ENCODE measurements around the gene TMEM92. TPM values are rescaled to one million over a fixed set of nuclear protein-coding genes. Genes with fewer than 3 reads are reported as not detected.
A peak's percentile ranks its signal among the peaks of the same experiment; 100 is the strongest.

The TMEM92 gene
- polyA plus RNA-seq, 1 donor from 2014 or later, result not detected

DNA sequence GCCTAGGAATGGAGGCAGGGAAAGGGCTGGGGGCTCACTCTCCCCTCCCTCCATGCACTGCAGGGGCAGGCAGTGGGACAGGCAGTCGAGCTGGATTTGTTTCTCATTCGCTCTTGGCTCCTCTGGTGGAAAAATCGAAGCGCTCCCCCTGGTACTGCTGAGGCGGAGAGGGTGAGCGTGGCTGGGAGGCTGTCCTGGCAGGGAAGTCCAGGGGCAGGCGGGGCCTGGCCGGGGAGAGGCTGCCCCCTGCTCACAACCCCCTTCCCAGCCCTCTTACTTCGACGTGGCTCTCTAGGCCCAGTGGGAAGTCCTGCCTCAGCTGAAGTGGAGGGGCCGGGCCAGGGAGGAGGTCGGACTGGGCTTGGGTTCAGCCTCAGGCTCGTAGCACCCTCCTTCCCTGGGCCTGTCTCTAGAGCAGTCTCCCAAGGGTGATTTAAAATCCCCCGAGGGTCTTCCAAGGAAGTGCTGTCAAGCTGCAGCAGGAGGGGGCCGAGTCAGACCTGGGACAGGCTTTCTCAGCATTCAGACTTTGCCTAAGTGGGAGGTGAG is 16.5 kb upstream of the TMEM92 start:
- H3K27ac Mint-ChIP-seq, result no peak overlapping the region
- H3K4me1 Mint-ChIP-seq, result no peaks in the 10 kb centered on the region
- H3K27me3 Mint-ChIP-seq, result peaks cover 5% of the 10 kb centered on the region

DNA sequence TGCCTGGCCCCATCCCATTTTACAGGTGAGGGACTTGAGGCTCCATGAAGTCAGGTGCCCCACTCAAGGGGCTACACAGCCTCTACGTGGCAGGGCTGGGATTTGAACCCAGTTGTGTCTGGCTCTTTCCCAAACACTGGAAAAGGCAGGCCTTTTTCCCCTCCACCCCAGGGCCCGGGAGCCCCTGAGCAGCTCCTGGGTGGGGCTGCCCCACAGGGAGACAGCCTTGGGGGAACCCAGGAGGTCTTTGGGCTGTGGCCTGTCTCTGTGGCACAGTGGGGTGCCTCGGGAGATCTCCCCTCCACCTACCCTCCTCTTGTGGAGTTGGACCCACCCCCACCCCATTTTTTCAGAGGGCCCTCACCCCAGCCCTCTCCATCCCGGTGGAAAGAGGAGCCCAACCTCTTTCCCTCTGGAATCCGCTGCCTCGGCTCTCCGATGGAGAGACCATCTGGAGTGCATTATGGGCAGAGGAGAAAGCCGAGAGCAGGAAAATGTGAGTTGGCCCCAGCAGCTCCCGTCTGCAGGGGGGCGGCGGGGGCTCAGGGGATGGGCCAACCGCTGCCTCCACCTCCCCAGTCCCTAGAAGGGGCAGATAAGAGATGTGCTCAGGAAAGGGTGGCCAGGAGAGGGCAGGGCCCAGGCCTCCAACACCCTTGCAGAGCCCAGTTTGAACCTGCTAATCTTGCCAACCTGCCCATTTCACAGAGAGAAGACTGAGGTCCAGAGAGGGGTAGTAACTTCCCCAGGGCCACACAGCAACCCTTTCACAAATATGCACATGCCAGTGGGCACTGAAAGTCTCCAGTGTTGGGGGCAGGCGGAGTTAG is 15.4 kb upstream of the TMEM92 start:
- Mint-ChIP-seq H3K27me3 (peaks cover 5% of the 10 kb centered on the region), H3K27ac (no peak overlapping the region), H3K9me3 (peaks cover 0 to 4% (median 0%) of the 10 kb centered on the region in 3 donors), H3K36me3 (no peaks in the 10 kb centered on the region), H3K4me3 (no peak overlapping the region), H3K4me1 (no peaks in the 10 kb centered on the region)

More for the DNA sequence above, 16.5 kb upstream of the TMEM92 start:
- Mint-ChIP-seq H3K9me3 (peaks cover 0 to 4% (median 0%) of the 10 kb centered on the region in 3 donors), H3K4me3 (no peak overlapping the region), H3K36me3 (no peaks in the 10 kb centered on the region)

DNA sequence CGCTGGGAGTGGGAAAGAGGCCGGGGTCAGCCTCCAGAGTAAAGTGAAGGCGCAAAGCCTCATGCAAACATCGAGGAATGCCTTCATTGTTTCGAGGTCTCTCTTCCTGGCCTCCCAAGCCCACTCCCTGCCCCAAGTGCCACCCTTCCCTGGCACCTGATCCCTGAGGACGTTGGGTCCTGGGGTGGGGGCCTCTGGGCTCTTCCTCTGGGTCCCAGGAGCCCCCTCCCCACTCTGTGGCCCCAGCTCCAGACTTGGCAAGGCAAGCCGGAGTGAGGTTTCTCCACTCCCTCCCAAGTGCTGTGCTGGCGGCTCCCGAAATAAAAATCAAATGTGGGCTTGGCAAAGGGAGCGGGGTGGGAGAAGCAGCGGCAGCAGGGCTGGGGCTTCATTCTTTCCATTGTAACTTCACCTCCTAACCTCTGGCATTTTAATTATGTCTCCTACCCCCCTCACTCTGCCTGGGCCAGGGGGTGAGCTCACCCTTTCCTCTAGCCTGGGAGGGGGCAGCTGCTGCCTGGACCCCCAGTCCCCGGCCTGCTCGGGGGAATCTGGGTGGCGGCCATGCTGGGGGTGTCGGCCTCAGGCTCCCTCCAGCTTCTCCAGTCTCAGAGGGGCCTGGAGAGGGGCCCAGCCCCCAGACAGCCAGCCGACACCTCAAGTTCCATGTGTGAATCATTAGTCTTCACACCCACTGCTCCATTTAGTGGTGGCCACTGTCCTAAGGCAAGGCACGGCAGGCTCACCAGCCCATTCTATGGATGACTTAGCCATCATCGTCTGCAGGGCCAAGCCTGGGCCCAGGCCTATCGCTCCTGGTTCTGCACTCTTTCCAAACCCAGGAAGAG is 14.6 kb upstream of the TMEM92 start:
- Mint-ChIP-seq H3K9me3 (peaks cover 0 to 4% (median 0%) of the 10 kb centered on the region in 3 donors), H3K27ac (no peak overlapping the region), H3K27me3 (peaks cover 5% of the 10 kb centered on the region), H3K4me1 (no peaks in the 10 kb centered on the region), H3K36me3 (no peaks in the 10 kb centered on the region), H3K4me3 (no peak overlapping the region)

DNA sequence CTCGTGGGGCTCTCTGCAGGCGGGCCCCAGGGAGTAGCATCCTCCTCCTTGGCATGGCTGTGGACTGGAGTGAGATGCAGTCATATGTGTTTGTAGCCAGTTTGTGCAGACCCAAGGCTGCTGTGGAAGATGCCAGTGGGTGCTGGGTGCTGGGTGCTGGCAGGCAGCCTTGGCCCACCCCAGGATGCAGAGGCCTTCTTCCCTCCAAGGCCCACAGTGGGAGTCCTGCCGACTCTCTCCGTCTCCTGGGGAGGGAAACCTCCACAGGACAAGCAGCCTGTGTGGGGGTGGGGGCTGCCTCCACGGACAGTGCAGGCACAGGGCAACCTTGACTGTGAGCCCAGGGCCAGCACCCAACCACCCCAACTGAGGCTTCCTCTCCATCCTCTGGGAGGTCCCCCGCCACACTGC is 13.8 kb upstream of the TMEM92 start:
- Mint-ChIP-seq H3K4me3 (no peak overlapping the region), H3K36me3 (no peaks in the 10 kb centered on the region), H3K9me3 (peaks cover 0 to 4% (median 0%) of the 10 kb centered on the region in 3 donors), H3K27me3 (peaks cover 5% of the 10 kb centered on the region), H3K4me1 (no peaks in the 10 kb centered on the region), H3K27ac (no peak overlapping the region)

DNA sequence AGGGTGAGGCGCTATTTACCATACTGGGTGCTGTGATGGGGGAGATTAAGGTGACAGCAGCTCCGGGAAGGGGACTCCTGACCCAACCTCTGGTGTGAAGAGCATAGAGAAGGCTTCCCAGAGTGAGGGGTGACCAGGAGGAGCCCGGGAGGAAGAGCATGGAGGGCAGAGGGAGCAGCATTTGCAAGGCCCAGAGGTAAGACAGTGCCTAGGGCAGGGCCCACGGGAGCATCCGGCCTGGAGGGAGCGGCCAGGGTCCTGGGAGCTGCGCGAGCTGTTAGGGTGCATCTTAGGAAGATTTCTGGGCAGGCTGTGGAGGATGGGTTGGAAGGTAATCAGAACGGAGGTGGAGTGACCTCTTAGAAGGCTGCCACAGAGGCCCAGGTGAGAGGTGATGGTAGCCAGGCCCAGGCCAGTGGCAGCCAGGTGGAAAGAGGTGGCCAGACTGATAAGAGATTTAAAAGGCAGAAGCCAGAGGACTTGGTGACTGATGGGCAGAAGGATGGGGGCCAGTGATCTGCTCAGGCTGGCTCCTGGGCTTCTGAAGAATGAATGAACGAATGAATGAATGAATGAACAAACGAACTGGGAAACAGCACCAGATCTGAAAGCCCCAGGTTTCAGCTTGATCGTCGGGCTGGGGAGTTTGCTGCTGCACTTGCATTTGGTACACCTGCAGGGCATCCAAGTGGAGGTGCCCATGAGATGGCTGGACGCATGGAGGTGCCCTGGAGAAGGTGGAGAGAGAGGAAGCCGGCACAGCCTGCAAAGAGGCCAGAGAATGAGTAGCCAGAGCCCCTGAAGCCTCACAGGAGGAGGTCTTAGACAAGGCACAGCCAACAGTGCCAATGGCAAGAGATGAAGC is 13.0 kb upstream of the TMEM92 start:
- peaks cover 0 to 1% (median 0%) of the 10 kb centered on the region in 3 donors for H3K9me3 Mint-ChIP-seq
- H3K4me1 Mint-ChIP-seq, result no peaks in the 10 kb centered on the region
- no peak overlapping the region for H3K27ac Mint-ChIP-seq
- peaks cover 4% of the 10 kb centered on the region for H3K27me3 Mint-ChIP-seq
- no peak overlapping the region for H3K4me3 Mint-ChIP-seq
- H3K36me3 Mint-ChIP-seq, result no peaks in the 10 kb centered on the region

DNA sequence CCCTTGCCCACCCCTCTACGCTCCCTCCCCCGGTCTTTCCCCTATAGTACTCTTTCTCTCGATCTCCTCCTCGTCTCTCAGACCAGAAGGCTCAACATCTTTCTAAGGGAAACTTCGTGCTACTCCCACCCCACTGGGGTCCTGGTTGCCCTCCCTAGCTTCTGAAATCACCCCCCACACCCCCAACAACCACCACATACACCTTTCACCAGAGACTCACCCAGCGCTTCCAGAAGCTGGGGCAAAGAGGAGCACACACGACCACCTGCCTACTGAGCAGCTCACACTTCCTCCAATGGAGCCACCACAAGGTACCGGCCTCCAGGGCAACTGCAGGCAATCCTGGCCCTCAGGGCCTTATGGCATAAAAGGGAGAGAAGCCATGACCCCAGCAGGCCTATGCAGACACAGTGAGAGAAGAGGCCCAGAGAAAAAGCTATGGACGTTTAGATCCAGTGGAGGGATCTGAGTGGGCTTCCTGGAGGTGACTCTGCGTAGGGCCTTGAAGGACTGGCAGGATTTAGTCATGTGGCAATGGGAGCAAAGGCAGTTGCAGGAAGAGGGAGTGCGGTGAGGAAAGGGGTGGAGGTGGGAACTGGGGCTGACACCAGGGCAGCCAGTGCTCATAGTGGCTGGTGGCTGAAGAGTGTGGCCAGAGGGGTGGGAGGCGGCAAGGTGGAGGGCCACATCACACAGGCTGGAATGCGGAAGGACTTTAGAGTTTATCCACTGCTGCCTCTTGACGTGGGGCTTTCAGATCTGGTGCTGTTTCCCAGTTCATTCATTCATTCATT is 12.1 kb upstream of the TMEM92 start:
- H3K27ac Mint-ChIP-seq, result no peak overlapping the region

DNA sequence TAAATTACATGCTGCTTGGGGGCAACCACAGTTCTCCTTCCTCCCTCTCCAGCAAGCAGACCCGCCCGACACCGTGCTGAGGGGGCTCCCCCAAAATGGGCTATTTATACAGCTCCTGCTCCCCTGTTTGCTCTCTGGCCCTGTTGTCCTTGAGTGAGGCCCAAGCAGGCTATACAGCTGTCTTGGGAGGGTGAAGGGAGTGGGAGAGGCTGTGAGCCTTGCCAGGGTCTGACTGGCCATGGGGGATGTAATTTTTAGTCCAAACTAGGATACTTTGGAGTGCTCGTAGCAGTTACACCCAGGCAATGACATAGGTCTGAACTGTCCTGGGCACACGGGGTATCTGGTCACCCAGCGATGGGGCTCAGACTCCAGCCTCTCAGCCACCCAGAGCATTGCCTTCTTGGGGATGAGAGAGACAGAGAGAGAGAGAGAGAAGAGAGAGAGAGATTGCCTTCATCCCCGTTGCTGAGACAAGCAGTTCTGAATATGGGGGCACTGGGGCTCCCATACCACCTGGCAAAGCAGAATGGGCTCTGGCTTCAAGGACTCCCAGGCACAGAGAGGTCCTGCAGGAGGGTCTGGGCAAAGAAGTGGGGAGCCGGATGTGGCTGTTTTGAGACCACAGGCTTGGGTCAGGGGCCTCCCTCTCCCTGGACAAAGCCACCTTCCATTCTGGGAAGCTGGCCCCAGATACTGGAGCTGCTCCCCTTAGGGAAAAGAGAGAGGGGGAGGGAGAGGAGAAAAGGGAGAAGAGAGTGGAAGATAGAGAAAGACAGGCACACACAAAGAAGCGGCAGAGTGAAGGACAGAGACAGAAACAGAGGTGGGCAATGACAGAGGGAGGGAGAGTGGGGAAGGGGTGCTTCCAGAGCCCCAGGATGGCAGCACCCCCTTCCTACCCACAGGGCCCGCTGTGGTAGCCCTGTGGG is 10.7 kb upstream of the TMEM92 start:
- Mint-ChIP-seq H3K4me1 (no peaks in the 10 kb centered on the region), H3K36me3 (no peaks in the 10 kb centered on the region), H3K4me3 (no peak overlapping the region), H3K27me3 (peaks cover 6% of the 10 kb centered on the region), H3K9me3 (peaks cover 0 to 1% (median 0%) of the 10 kb centered on the region in 3 donors), H3K27ac (no peak overlapping the region)

More for the DNA sequence above, 12.1 kb upstream of the TMEM92 start:
- no peaks in the 10 kb centered on the region for H3K36me3 Mint-ChIP-seq
- H3K9me3 Mint-ChIP-seq, result peaks cover 0 to 1% (median 0%) of the 10 kb centered on the region in 3 donors
- peak overlapping the region in 1 of 4 donors; percentile 63 for H3K4me3 Mint-ChIP-seq
- no peaks in the 10 kb centered on the region for H3K4me1 Mint-ChIP-seq
- peaks cover 4% of the 10 kb centered on the region for H3K27me3 Mint-ChIP-seq

DNA sequence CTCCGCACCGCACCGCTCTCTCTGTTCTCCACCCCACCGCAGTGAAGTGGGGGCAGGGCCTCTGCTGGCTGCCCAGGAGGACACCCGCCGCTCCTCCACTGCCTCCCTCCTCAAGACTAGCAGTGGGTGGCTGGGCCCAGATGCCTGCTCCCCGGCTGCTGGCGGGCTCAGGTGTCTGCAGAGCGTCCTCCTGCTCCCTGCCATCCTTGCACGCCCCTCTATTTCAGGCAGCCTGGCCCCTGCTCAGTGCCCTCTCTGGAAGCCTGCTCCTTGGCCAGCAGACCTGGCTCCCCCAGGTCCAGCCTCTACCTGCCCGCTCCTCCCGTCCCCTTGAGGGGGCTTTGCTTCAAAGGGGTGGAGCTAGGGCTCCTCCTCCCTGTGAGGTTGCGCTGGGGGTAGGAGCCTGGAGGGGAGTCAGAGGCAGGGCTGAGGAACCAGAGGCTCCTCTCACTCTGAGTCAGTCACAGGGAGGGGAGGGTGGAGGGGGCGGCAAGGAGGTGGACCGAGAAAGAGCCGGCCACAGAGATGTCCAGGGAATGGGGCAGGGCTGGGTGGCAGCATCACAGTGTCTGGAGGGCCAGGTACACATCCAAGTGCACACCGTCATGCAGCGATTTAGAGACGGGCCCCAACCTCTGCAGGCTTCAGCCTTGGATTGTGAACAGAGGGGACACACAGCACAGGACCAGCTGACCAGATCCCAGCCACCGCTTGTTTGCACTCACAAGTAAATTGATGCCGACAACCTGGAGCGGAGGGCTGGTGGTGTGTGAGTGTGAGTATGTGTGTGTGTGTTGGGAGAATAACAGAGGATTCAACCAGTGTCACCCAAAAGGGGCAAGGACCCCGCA is 9.8 kb upstream of the TMEM92 start:
- Mint-ChIP-seq H3K4me1 (no peaks in the 10 kb centered on the region), H3K27ac (no peak overlapping the region), H3K4me3 (no peak overlapping the region), H3K36me3 (no peaks in the 10 kb centered on the region), H3K27me3 (peaks cover 6% of the 10 kb centered on the region), H3K9me3 (peaks cover 0 to 1% (median 0%) of the 10 kb centered on the region in 3 donors)

DNA sequence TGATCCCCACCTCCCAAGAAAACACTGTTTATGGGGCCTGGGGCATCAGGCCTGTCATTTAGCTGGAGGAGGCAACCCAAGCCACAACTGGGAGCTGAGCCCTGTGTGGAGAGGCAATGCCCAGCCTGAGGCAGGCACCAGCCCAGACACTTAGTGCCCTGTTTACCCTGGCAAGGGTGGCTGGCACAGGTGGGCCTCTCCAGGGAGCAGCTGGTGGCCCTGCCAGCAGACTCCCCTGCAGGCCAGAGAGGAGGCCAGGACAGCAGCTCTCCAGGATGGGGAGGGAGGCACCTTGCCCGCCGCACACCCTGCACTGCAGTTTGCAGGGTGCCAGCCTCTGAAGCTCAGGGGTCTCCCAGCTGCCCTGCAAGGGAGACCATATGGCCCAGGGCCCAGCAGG is 9.1 kb upstream of the TMEM92 start:
- no peak overlapping the region for H3K27ac Mint-ChIP-seq
- peaks cover 0 to 1% (median 0%) of the 10 kb centered on the region in 3 donors for H3K9me3 Mint-ChIP-seq
- H3K27me3 Mint-ChIP-seq, result peaks cover 5% of the 10 kb centered on the region
- no peaks in the 10 kb centered on the region for H3K36me3 Mint-ChIP-seq
- no peak overlapping the region for H3K4me3 Mint-ChIP-seq
- H3K4me1 Mint-ChIP-seq, result no peaks in the 10 kb centered on the region

DNA sequence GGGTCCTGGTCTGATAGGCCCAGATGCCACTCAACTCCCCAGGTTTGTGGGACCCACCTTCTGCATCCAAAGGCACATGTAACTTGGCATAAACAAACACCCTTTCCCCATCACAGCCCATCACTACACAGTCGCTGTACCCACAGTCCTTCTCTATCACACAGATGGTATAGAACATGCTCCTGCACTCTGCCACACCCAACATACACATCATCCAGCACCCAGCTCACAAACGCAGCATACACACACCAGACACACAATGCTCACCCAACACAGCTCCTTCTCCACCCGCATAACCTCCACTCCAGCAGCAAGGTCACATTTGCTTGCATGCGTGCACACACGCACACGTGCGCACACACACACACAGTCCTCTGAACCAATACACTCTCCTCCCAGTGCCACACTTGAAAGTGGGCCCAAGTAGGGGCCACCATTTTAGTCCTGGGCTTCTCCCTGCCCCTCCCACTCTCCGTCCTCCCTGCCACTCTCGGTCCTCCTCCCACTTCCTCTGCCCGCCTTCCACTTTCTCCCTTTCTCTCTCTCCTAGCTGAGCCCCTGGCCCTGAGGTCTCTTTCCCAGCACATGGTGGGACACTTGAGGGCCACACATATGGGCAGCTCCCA is 8.5 kb upstream of the TMEM92 start:
- peaks cover 0 to 1% (median 0%) of the 10 kb centered on the region in 3 donors for H3K9me3 Mint-ChIP-seq
- H3K4me1 Mint-ChIP-seq, result no peaks in the 10 kb centered on the region
- H3K27ac Mint-ChIP-seq, result peak overlapping the region in 1 of 3 donors; percentile 82
- no peak overlapping the region for H3K4me3 Mint-ChIP-seq
- H3K36me3 Mint-ChIP-seq, result no peaks in the 10 kb centered on the region
- H3K27me3 Mint-ChIP-seq, result peaks cover 3% of the 10 kb centered on the region

DNA sequence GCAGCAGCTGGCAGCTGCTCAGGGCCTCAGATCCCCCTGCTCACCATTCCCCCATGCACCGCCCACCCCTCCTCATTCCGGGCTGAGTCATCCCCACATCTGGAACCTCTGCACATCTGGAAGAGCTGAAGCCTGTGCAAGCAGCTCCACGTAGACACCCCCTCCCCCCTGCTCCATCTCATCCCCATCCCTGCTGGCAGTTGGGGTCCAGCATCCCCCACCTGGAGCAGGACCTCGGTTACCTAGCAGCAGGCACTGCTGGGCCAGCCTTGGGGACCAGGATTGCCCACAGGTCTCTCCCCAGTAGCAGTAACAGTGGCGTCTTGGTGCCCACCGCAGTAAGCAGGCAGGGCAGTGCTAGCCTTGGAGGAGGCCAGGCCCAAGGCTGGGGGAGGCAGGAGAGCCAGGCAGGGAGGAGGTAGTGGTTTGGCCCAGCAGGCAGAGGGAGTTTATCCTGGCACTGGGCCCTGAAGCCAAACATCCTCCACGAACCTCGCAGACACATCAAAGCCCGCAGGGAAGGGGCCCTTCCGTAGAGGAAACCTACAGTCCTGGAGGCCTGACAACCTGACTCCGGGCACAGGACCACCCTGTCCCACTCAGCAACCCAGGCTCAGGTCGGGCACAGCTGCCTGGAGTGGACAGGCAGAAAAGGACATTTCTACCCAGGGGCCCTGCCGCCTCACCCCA is 7.7 kb upstream of the TMEM92 start:
- Mint-ChIP-seq H3K27ac (peak overlapping the region in 1 of 3 donors; percentile 82), H3K4me1 (no peaks in the 10 kb centered on the region), H3K27me3 (peaks cover 3% of the 10 kb centered on the region), H3K36me3 (no peaks in the 10 kb centered on the region), H3K9me3 (peaks cover 0 to 1% (median 0%) of the 10 kb centered on the region in 3 donors), H3K4me3 (no peak overlapping the region)

All from IgD-negative memory B cell (primary cell).